CD4-positive, alpha-beta T cell treated with Interleukin-2 at 100 ng/mL for 4 hours (primary cell): ENCODE data around the gene DEXI.
"Not testable (repeated sequence)": the region's sequence is repeated elsewhere in the genome, so short reads cannot be mapped to it uniquely, and the experiment has no call there.

ENCODE experiments used
- DNase-seq: peaks from one replicate; pipeline ENCODE4 v3.0.0-alpha.2; 2020; ENCODE audit warnings: low spot score

Gene DEXI

GRCh38 chr16:10926867-10927266 lies 15.4 kb downstream of the DEXI start:
- DNase-seq, result no peak

- DNase-seq, result no peak
These were observed 16.2 kb downstream of the DEXI start for GRCh38 chr16:10926094-10926493.

GRCh38 chr16:10925285-10925684 lies 17.0 kb downstream of the DEXI start:
- not testable (repeated sequence) for DNase-seq

GRCh38 chr16:10923650-10924214 lies 18.5 kb downstream of the DEXI start:
- no peak for DNase-seq

GRCh38 chr16:10923146-10923649 lies 19.1 kb downstream of the DEXI start:
- DNase-seq, result no peak

- DNase-seq, result no peak
These were observed 19.7 kb downstream of the DEXI start for GRCh38 chr16:10922328-10923145.

- no peak for DNase-seq
These were observed 20.5 kb downstream of the DEXI start for GRCh38 chr16:10921536-10922327.

GRCh38 chr16:10920726-10921427 lies 21.4 kb downstream of the DEXI start:
- no peak for DNase-seq

- DNase-seq, result no peak
These were observed 23.3 kb downstream of the DEXI start for GRCh38 chr16:10919003-10919351.

- peak; percentile 86 for DNase-seq
These were observed 23.8 kb downstream of the DEXI start for GRCh38 chr16:10918294-10919002.

- no peak for DNase-seq
These were observed 25.7 kb downstream of the DEXI start for GRCh38 chr16:10916534-10916933.

GRCh38 chr16:10911267-10911666 lies 31.0 kb downstream of the DEXI start:
- no peak for DNase-seq

- no peak for DNase-seq
These were observed 34.6 kb downstream of the DEXI start for GRCh38 chr16:10907757-10908045.

GRCh38 chr16:10906914-10907756 lies 35.1 kb downstream of the DEXI start:
- no peak for DNase-seq

- no peak for DNase-seq
These were observed 35.8 kb downstream of the DEXI start for GRCh38 chr16:10906482-10906881.

- DNase-seq, result no peak
These were observed 39.3 kb downstream of the DEXI start for GRCh38 chr16:10902999-10903398.

- DNase-seq, result no peak
These were observed 45.1 kb downstream of the DEXI start for GRCh38 chr16:10897134-10897533.

GRCh38 chr16:10896723-10897122 lies 45.5 kb downstream of the DEXI start:
- DNase-seq, result no peak

- DNase-seq, result no peak
These were observed 46.1 kb downstream of the DEXI start for GRCh38 chr16:10896165-10896564.

- DNase-seq, result no peak
These were observed 47.0 kb downstream of the DEXI start for GRCh38 chr16:10895053-10895946.
